PC-3 (cell line): ENCODE data around the gene KCNB1. TPM values are rescaled to one million over a fixed set of nuclear protein-coding genes. Genes with fewer than 3 reads are reported as not detected.

Experiments used
- ATAC-seq: fragments of 200-7000 bp; cut with Tn5 transposase; 2 replicates; pipeline ENCODE4 v1.9.1; 2020; ENCODE audit warnings: mild to moderate bottlenecking, moderate library complexity
- BruUV-seq: library from RNA; stranded (reverse); fragments of 400-500 nt; replicated peaks from 2 replicates; lab custom pipeline; 2021; lab: Mats Ljungman, UMichigan
- CTCF ChIA-PET: fragments of 300-600 bp; sonication (Branson Sonifier 250); formaldehyde crosslinking; loops from one replicate; lab custom pipeline; 2022; ENCODE audit warnings: antibody characterized with exemption; lab: Charles Lee
- POLR2A ChIA-PET: fragments of 300-600 bp; sonication (Branson Sonifier 250); formaldehyde crosslinking; loops from one replicate; lab custom pipeline; 2022; ENCODE audit warnings: antibody characterized with exemption; ENCODE audit not compliant: unreplicated experiment; lab: Charles Lee
- DNase-seq: peaks from one replicate; pipeline ENCODE4 v3.0.0-alpha.2; 2015
- H2AFZ ChIP-seq: fragments of 300-600 bp; sonication (generic); 2 replicates; pipeline ENCODE4 v1.6.0; 2016; ENCODE audit warnings: antibody characterized with exemption, low read length
- H3F3A ChIP-seq: fragments of 300-600 bp; sonication (generic); one replicate; pipeline ENCODE4 v1.6.0; 2017; ENCODE audit warnings: antibody characterized with exemption, low read length, control low read depth, mild to moderate bottlenecking; ENCODE audit not compliant: unreplicated experiment
- H3K27ac ChIP-seq: fragments of 300-600 bp; sonication (generic); 2 replicates; pipeline ENCODE4 v1.5.1; 2016; ENCODE audit warnings: mild to moderate bottlenecking, low read length
- H3K27me3 ChIP-seq: fragments of 300-600 bp; sonication (generic); 2 replicates; pipeline ENCODE4 v1.6.1; 2016; ENCODE audit warnings: low read length, mixed read lengths
- H3K36me3 ChIP-seq: fragments of 300-600 bp; sonication (generic); 2 replicates; pipeline ENCODE4 v1.6.1; 2016; ENCODE audit warnings: low read depth, mixed run types, low read length, mixed read lengths
- H3K4me1 ChIP-seq: fragments of 300-600 bp; sonication (generic); 2 replicates; pipeline ENCODE4 v1.5.1; 2016; ENCODE audit warnings: low read length; ENCODE audit not compliant: insufficient read depth
- H3K4me2 ChIP-seq: fragments of 300-600 bp; sonication (generic); 2 replicates; pipeline ENCODE4 v1.6.0; 2016; ENCODE audit warnings: low read length
- H3K4me3 ChIP-seq: fragments of 300-600 bp; sonication (generic); 2 replicates; pipeline ENCODE4 v1.5.1; 2016; ENCODE audit warnings: mild to moderate bottlenecking, low read length, mixed read lengths
- H3K79me2 ChIP-seq: fragments of 300-600 bp; sonication (generic); 2 replicates; pipeline ENCODE4 v1.6.1; 2017; ENCODE audit warnings: low read length, mixed read lengths
- H3K9ac ChIP-seq: fragments of 300-600 bp; sonication (generic); 2 replicates; pipeline ENCODE4 v1.6.0; 2016; ENCODE audit warnings: mild to moderate bottlenecking, low read length
- H3K9me2 ChIP-seq: fragments of 300-600 bp; sonication (generic); replicated peaks from 2 replicates; pipeline ENCODE4 v1.6.1; 2016; ENCODE audit warnings: mixed run types, low read length, mixed read lengths
- H3K9me3 ChIP-seq: fragments of 300-600 bp; sonication (generic); 2 replicates; pipeline ENCODE4 v1.6.1; 2016; ENCODE audit warnings: low read length, mixed read lengths
- H4K20me1 ChIP-seq: fragments of 300-600 bp; sonication (generic); 2 replicates; pipeline ENCODE4 v1.6.1; 2016; ENCODE audit warnings: low read length, mixed read lengths
- EZH2 ChIP-seq: fragments of 300-600 bp; sonication (generic); IDR thresholded peaks from one replicate; pipeline ENCODE4 v1.6.1; 2017; ENCODE audit warnings: antibody characterized with exemption, mild to moderate bottlenecking, low read length; ENCODE audit not compliant: unreplicated experiment
- EZH2phosphoT487 ChIP-seq: fragments of 300-600 bp; sonication (generic); IDR thresholded peaks from 2 replicates; pipeline ENCODE4 v1.6.1; 2018; ENCODE audit warnings: mild to moderate bottlenecking, antibody characterized with exemption, low read length, borderline replicate concordance
- intact Hi-C: fragments of 100-400 bp; cut with micrococcal nuclease; formaldehyde crosslinking; loops from 2 replicates; pipeline ENCODE4 v1.9.0; 2023
- total RNA-seq: library from RNA; depleted of rRNA; stranded (reverse); fragments of >200 nt; gene quantifications from 2 replicates; pipeline ENCODE4 v1.2.3, GENCODE V29; 2014
- TF ChIP-seq, protein P1 (sequence below): fragments of 300-600 bp; sonication (generic); conservative IDR thresholded peaks from 2 replicates; pipeline ENCODE4 v1.5.1; 2017; ENCODE audit warnings: antibody characterized with exemption, low read depth, mild to moderate bottlenecking, low read length

Gene KCNB1
- total RNA-seq, 1 experiment from 2014 or later = 0.04 TPM

DNA sequence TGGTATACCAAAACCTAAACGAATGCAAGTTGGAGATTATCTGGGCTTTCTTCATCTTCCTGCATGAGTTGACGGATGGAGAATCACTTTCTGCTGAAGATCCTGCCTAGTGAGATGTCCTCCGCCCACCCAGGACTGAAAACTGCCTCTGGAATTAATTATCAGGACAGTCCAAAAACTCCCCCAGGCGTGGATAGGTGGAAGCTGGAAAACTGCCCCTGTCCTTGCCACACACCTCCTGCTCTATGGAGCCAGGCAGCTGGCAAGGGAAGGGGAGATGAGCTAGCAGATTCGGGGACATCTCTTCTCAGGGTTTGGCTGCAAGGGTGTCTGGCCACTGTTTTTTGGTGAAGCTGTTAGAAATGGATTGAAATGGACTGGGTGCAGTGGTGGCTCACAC, 115.4 kb downstream of the KCNB1 start:
- TF ChIP-seq EZH2phosphoT487 (no peak), EZH2 (no peak)
- TF ChIP-seq, protein P1, sequence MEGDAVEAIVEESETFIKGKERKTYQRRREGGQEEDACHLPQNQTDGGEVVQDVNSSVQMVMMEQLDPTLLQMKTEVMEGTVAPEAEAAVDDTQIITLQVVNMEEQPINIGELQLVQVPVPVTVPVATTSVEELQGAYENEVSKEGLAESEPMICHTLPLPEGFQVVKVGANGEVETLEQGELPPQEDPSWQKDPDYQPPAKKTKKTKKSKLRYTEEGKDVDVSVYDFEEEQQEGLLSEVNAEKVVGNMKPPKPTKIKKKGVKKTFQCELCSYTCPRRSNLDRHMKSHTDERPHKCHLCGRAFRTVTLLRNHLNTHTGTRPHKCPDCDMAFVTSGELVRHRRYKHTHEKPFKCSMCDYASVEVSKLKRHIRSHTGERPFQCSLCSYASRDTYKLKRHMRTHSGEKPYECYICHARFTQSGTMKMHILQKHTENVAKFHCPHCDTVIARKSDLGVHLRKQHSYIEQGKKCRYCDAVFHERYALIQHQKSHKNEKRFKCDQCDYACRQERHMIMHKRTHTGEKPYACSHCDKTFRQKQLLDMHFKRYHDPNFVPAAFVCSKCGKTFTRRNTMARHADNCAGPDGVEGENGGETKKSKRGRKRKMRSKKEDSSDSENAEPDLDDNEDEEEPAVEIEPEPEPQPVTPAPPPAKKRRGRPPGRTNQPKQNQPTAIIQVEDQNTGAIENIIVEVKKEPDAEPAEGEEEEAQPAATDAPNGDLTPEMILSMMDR = no peak
- POLR2A ChIA-PET = no interaction called here
- ATAC-seq (no peak), DNase-seq (no peak)
- Histone ChIP-seq H2AFZ (no peak overlapping the region), H3K27ac (no peak overlapping the region), H3K4me3 (no peak overlapping the region), H3K36me3 (no peaks in the 10 kb centered on the region), H3K27me3 (peaks cover 69% of the 10 kb centered on the region), H3K9me2 (no peaks in the 10 kb centered on the region), H4K20me1 (no peaks in the 10 kb centered on the region), H3K9me3 (no peaks in the 10 kb centered on the region), H3F3A (no peaks in the 10 kb centered on the region), H3K4me2 (no peak overlapping the region), H3K9ac (no peak overlapping the region), H3K79me2 (no peaks in the 10 kb centered on the region), H3K4me1 (no peaks in the 10 kb centered on the region)
- CTCF ChIA-PET = no interaction called here
- no TSS peak for BruUV-seq
- intact Hi-C loops = no loop called here

DNA sequence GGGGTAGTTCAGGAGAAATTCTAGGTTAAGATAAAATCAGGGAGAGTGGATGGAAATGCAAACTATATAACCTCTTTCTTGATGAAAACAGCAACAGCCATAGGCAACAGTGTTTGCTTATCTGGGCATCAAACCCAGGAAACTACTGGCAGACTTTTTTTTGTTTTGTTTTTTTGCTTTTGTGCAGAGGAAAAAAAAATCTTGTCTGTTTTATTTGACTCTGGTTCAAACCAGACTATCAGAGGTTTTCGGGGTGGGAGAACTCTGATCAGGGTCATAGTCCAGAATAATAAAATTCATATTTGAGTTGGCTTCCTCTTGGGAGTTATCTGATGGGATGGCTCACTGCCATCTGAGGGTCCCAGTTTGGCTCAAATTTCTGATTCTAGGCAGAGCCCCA, 115.8 kb downstream of the KCNB1 start:
- intact Hi-C loops = no loop called here
- CTCF ChIA-PET = no interaction called here
- POLR2A ChIA-PET = no interaction called here

More for the DNA sequence above, 115.8 kb downstream of the KCNB1 start:
- no peak overlapping the region for H3K9ac ChIP-seq
- H2AFZ ChIP-seq = no peak overlapping the region
- H3K27me3 ChIP-seq = peaks cover 68% of the 10 kb centered on the region
- no peak for ATAC-seq
- no peaks in the 10 kb centered on the region for H4K20me1 ChIP-seq
- H3K9me3 ChIP-seq = no peaks in the 10 kb centered on the region
- no peaks in the 10 kb centered on the region for H3K9me2 ChIP-seq
- no peak overlapping the region for H3K4me2 ChIP-seq
- H3K79me2 ChIP-seq = no peaks in the 10 kb centered on the region
- H3K36me3 ChIP-seq = no peaks in the 10 kb centered on the region
- H3K27ac ChIP-seq = no peak overlapping the region
- no peaks in the 10 kb centered on the region for H3F3A ChIP-seq
- no peak overlapping the region for H3K4me3 ChIP-seq
- DNase-seq = no peak
- BruUV-seq = no TSS peak
- H3K4me1 ChIP-seq = no peaks in the 10 kb centered on the region
- TF ChIP-seq EZH2phosphoT487 = no peak
- TF ChIP-seq, protein P1 = no peak
- no peak for TF ChIP-seq EZH2
